HepG2 (cell line): Measurements from ENCODE around the gene TOLLIP. TPM values are rescaled to one million over a fixed set of nuclear protein-coding genes. Genes with fewer than 3 reads are reported as not detected.

ENCODE experiments used
- ATAC-seq: fragments of 200-7000 bp; cut with Tn5 transposase; 3 replicates; pipeline ENCODE4 v1.9.1; 2020; ENCODE audit warnings: mild to moderate bottlenecking, moderate library complexity
- BruUV-seq: library from RNA; stranded (reverse); fragments of 400-500 nt; replicated peaks from 2 replicates; lab custom pipeline; 2021; lab: Mats Ljungman, UMichigan
- CTCF ChIA-PET: fragments of 300-600 bp; formaldehyde crosslinking; extraction: SDS; loops from one replicate; lab custom pipeline; 2021; ENCODE audit warnings: low total read pairs, inconsistent platforms, low intra/inter-chr PET ratio; lab: Yijun Ruan, JAX
- POLR2A ChIA-PET: fragments of 350-600 bp; sonication (Branson Sonifier 250); formaldehyde crosslinking; loops from one replicate; lab custom pipeline; 2020; ENCODE audit warnings: antibody characterized with exemption, inconsistent platforms; lab: Yijun Ruan, JAX
- DNase-seq: peaks from one replicate; pipeline ENCODE4 v3.0.0-alpha.2; 2015; ENCODE audit warnings: low spot score
- FAIRE-seq: peaks from 3 replicates; lab custom pipeline; 2011; peaks lifted over from hg19 to GRCh38; lab: Jason Lieb, UNC
- H2AFZ ChIP-seq: one replicate; pipeline ENCODE4 v1.6.1; 2011; ENCODE audit warnings: low read length, inconsistent platforms
- H3K27ac ChIP-seq: fragments of 300-600 bp; 3 replicates; pipeline ENCODE4 v1.8.0; 2011; ENCODE audit warnings: mixed run types, mild to moderate bottlenecking, mixed read lengths, low read length, inconsistent platforms; ENCODE audit not compliant: insufficient read depth; ENCODE audit errors: extremely low read length
- H3K27me3 ChIP-seq, 2 experiments: fragments of 200-600 bp in 1 of 2; 2 replicates in 1 of 2; 3 replicates in 1 of 2; pipeline versions ENCODE4 v1.6.0 to v1.8.0; 2011; ENCODE audit warnings: low read length in 2 of 2, mild to moderate bottlenecking in 2 of 2, moderate library complexity in 2 of 2, inconsistent platforms in 1 of 2; ENCODE audit not compliant: insufficient read depth in 2 of 2, control insufficient read depth in 1 of 2
- H3K36me3 ChIP-seq, 2 experiments: fragments of 200-600 bp in 1 of 2; replicated peaks in 1 of 2; 2 replicates in 1 of 2; 3 replicates in 1 of 2; pipeline versions ENCODE4 v1.5.1 to v1.8.0; 2011; ENCODE audit warnings: low read length in 2 of 2, inconsistent platforms in 1 of 2; ENCODE audit not compliant: insufficient read depth in 2 of 2, control insufficient read depth in 1 of 2
- H3K4me1 ChIP-seq: 2 replicates; pipeline ENCODE4 v1.5.1; 2012; ENCODE audit warnings: low read length, inconsistent platforms; ENCODE audit not compliant: insufficient read depth
- H3K4me2 ChIP-seq: 2 replicates; pipeline ENCODE4 v1.6.0; 2011; ENCODE audit warnings: low read depth, low read length, inconsistent platforms
- H3K4me3 ChIP-seq, 3 experiments: fragments of 200-600 bp in 1 of 3; sonication (generic), shearing (Covaris generic) in 1 of 3; replicated peaks in 1 of 3; 2 replicates each; pipeline ENCODE4 v1.5.1; 2011 to 2016; ENCODE audit warnings: low read length in 3 of 3, inconsistent platforms in 2 of 3, low read depth in 2 of 3, mild to moderate bottlenecking in 2 of 3, control low read depth in 1 of 3, mixed read lengths in 1 of 3; ENCODE audit not compliant: insufficient read depth in 1 of 3
- H3K79me2 ChIP-seq: one replicate; pipeline ENCODE4 v1.6.1; 2011; ENCODE audit warnings: low read length, inconsistent platforms; ENCODE audit not compliant: insufficient read depth
- H3K9ac ChIP-seq: 2 replicates; pipeline ENCODE4 v1.6.0; 2011; ENCODE audit warnings: mild to moderate bottlenecking, low read depth, low read length, inconsistent platforms; ENCODE audit not compliant: insufficient read depth
- H3K9me3 ChIP-seq: 2 replicates; pipeline ENCODE4 v1.5.1; 2012; ENCODE audit warnings: mild to moderate bottlenecking, low read length
- H4K20me1 ChIP-seq: 2 replicates; pipeline ENCODE4 v1.6.0; 2011; ENCODE audit warnings: inconsistent platforms, mild to moderate bottlenecking, low read length, moderate library complexity; ENCODE audit not compliant: insufficient read depth
- AGO2 ChIP-seq: fragments of 200-400 bp; formaldehyde crosslinking; optimal IDR thresholded peaks from 2 replicates; pipeline ENCODE3; 2017; ENCODE audit warnings: mild to moderate bottlenecking, low read depth, low read length, moderate library complexity
- FOXP1 ChIP-seq, 2 experiments: fragments of 450-650 bp in 1 of 2; IDR thresholded peaks; 2 replicates each; pipeline ENCODE4 v1.6.1; 2017 to 2018; ENCODE audit warnings: antibody characterized with exemption in 1 of 2
- IRF2 ChIP-seq: IDR thresholded peaks from 2 replicates; pipeline ENCODE4 v1.6.1; 2018; ENCODE audit warnings: missing genetic modification reagents, missing compliant biosample characterization
- SNAPC2 ChIP-seq: sonication (generic); formaldehyde crosslinking; IDR thresholded peaks from 2 replicates; pipeline ENCODE4 v1.8.1; 2022; ENCODE audit warnings: mild to moderate bottlenecking, missing genetic modification reagents
- ZKSCAN1 ChIP-seq: fragments of 150-350 bp; IDR thresholded peaks from 2 replicates; pipeline ENCODE4 v1.6.1; 2014; ENCODE audit warnings: low read length
- ZMYM3 ChIP-seq: sonication (generic); formaldehyde crosslinking; IDR thresholded peaks from 2 replicates; pipeline ENCODE4 v1.5.1; 2020; ENCODE audit warnings: mild to moderate bottlenecking, missing genetic modification reagents
- ZNF547 ChIP-seq: sonication (generic); formaldehyde crosslinking; IDR thresholded peaks from 2 replicates; pipeline ENCODE4 v1.5.1; 2020; ENCODE audit warnings: mild to moderate bottlenecking, missing genetic modification reagents
- ZNF747 ChIP-seq: sonication (generic); formaldehyde crosslinking; IDR thresholded peaks from 2 replicates; pipeline ENCODE4 v1.8.1; 2023; ENCODE audit warnings: missing genetic modification reagents, mild to moderate bottlenecking, borderline replicate concordance
- WGBS: methylation state at CpG from one replicate; pipeline ENCODE4 v1.1.6; 2017; ENCODE audit warnings: low lambda C conversion rate; 5-methylcytosine and 5-hydroxymethylcytosine counted together
- in situ Hi-C: cut with HindIII; loops from 2 replicates; pipeline ENCODE4 v1.10.0; 2017; ENCODE audit warnings: low pct_unique_long_range_greater_than_20kb; ENCODE audit not compliant: extremely low pct_ligation_motif_present
- intact Hi-C: fragments of 100-400 bp; cut with micrococcal nuclease; formaldehyde crosslinking; loops from one replicate; pipeline ENCODE4 v1.10.0; 2022; ENCODE audit not compliant: unreplicated experiment
- polyA plus RNA-seq, 8 experiments: library from polyadenylated mRNA; depleted of rRNA in 3 of 8; stranded (reverse) in 7 of 8; unstranded in 1 of 8; fragments of >200 nt; fragmentation: Illumina TruSeq in 4 of 8; extraction: Trizol in 4 of 8; gene quantifications; 2 replicates each; pipeline versions ENCODE4 v1.2.1 to v1.2.3, GENCODE V29; 2011 to 2016; ENCODE audit warnings: low read depth in 4 of 8, missing spikeins in 1 of 8, mixed read lengths in 1 of 8; ENCODE audit not compliant: insufficient read depth in 1 of 8
- total RNA-seq, 5 experiments: library from RNA; depleted of rRNA; stranded (reverse); fragments of >200 nt; fragmentation: Illumina TruSeq; extraction: Trizol; gene quantifications; 2 replicates each; pipeline ENCODE4 v1.2.3, GENCODE V29; 2016; ENCODE audit warnings: low read depth in 1 of 5
- TF ChIP-seq, protein P1 (sequence below): sonication (generic); formaldehyde crosslinking; conservative IDR thresholded peaks from 2 replicates; pipeline ENCODE4 v1.8.0; 2022; ENCODE audit warnings: missing genetic modification reagents
- TF ChIP-seq, protein P2 (sequence below): sonication (generic); formaldehyde crosslinking; IDR thresholded peaks from 2 replicates; pipeline ENCODE4 v1.4.0; 2020; ENCODE audit warnings: missing genetic modification reagents
- TF ChIP-seq, protein P3 (sequence below): conservative IDR thresholded peaks from 2 replicates; pipeline ENCODE4 v1.6.1; 2018; ENCODE audit warnings: missing genetic modification reagents

Gene TOLLIP
- total and polyA plus RNA-seq, 2 of the 13 experiments (the other 11 are each of a cell fraction or from before 2014, with no cell fraction given) = 25.9 to 47.5 TPM

GRCh38 chr11:1296287-1296686 is 13.1 kb downstream of the TOLLIP start (continued):
- TF ChIP-seq, protein P1, sequence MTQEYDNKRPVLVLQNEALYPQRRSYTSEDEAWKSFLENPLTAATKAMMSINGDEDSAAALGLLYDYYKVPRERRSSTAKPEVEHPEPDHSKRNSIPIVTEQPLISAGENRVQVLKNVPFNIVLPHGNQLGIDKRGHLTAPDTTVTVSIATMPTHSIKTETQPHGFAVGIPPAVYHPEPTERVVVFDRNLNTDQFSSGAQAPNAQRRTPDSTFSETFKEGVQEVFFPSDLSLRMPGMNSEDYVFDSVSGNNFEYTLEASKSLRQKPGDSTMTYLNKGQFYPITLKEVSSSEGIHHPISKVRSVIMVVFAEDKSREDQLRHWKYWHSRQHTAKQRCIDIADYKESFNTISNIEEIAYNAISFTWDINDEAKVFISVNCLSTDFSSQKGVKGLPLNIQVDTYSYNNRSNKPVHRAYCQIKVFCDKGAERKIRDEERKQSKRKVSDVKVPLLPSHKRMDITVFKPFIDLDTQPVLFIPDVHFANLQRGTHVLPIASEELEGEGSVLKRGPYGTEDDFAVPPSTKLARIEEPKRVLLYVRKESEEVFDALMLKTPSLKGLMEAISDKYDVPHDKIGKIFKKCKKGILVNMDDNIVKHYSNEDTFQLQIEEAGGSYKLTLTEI (CRISPR knock-in tag) = no peak
- TF ChIP-seq IRF2 (CRISPR knock-in tag) (no peak), SNAPC2 (no peak), ZMYM3 (no peak)
- TF ChIP-seq, protein P2, sequence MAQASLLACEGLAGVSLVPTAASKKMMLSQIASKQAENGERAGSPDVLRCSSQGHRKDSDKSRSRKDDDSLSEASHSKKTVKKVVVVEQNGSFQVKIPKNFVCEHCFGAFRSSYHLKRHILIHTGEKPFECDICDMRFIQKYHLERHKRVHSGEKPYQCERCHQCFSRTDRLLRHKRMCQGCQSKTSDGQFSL (CRISPR knock-in tag) = no peak

DNA sequence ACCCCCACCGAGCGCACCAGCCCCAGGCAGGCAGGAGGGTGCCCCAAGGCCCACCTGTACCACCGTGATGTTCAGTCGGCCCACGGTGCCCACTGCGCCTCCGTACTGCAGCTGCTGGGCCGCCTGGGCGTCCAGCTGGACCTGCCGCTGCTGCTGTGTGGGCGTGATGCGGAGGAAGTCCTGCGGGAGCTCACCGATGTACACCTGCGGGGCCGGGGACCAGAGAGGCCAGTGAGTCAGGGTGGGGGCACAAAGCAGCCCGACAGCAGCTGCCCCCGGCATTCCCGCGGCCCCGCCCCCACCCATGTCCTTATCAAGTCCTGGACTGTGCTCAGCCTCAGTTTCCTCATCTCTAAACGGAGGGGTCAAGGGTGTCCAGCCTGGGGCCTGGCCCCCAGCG is 13.8 kb downstream of the TOLLIP start:
- WGBS = 100% methylated on average over 3 of the region's 23 CpGs

More for the DNA sequence above, 13.8 kb downstream of the TOLLIP start:
- H2AFZ ChIP-seq = no peak overlapping the region
- ChIA-PET CTCF (no interaction called here), POLR2A (no interaction called here)
- no peak overlapping the region for H3K4me3 ChIP-seq
- H3K27ac ChIP-seq = no peak overlapping the region
- ATAC-seq (no peak), FAIRE-seq (no peak), DNase-seq (no peak)
- peaks cover 36% of the 10 kb centered on the region for H3K4me1 ChIP-seq
- H3K9ac ChIP-seq = no peak overlapping the region
- no peak overlapping the region for H3K4me2 ChIP-seq
- H3K36me3 ChIP-seq = peaks cover 15 to 36% of the 10 kb centered on the region in 2 experiments; a peak in 4 of 5 replicates
- no peaks in the 10 kb centered on the region for H3K27me3 ChIP-seq
- no TSS peak for BruUV-seq
- intact Hi-C loops = no loop called here
- H3K79me2 ChIP-seq = peaks cover 38% of the 10 kb centered on the region
- TF ChIP-seq, protein P3, sequence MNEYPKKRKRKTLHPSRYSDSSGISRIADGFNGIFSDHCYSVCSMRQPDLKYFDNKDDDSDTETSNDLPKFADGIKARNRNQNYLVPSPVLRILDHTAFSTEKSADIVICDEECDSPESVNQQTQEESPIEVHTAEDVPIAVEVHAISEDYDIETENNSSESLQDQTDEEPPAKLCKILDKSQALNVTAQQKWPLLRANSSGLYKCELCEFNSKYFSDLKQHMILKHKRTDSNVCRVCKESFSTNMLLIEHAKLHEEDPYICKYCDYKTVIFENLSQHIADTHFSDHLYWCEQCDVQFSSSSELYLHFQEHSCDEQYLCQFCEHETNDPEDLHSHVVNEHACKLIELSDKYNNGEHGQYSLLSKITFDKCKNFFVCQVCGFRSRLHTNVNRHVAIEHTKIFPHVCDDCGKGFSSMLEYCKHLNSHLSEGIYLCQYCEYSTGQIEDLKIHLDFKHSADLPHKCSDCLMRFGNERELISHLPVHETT (CRISPR knock-in tag) = no peak
- TF ChIP-seq ZKSCAN1 = no peak
- TF ChIP-seq AGO2 = peak; percentile 42
- no peak for TF ChIP-seq FOXP1 (IDR thresholded peaks at IDR 0.05)
- TF ChIP-seq FOXP1 (CRISPR knock-in tag; IDR thresholded peaks at IDR 0.05) = no peak
- no peak for TF ChIP-seq ZNF547
- no peak for TF ChIP-seq ZNF747 (CRISPR knock-in tag)
- no peaks in the 10 kb centered on the region for H3K9me3 ChIP-seq
- no peaks in the 10 kb centered on the region; the same call in 1 of the 2 replicates for H4K20me1 ChIP-seq
- in situ Hi-C loops = loop anchor here (10.0 kb wide), 1 partner anchor 89 kb away; the partner anchor contains the start of gene BRSK2
